Smooth muscle cell (in vitro differentiated cells): ENCODE results near the gene PRG3. TPM values are rescaled to one million over a fixed set of nuclear protein-coding genes. Genes with fewer than 3 reads are reported as not detected.

Experiments used
- DNase-seq: peaks from one replicate; lab custom pipeline; 2025; ENCODE audit not compliant: unreplicated experiment; lab: John Stamatoyannopoulos, UW
- H2AFZ ChIP-seq: fragments of 200-600 bp; sonication (generic); 2 replicates; pipeline ENCODE4 v1.6.0; 2016; ENCODE audit warnings: antibody characterized with exemption, low read depth, mild to moderate bottlenecking
- H3F3A ChIP-seq: fragments of 200-600 bp; sonication (generic); 2 replicates; pipeline ENCODE4 v1.6.0; 2017; ENCODE audit warnings: antibody characterized with exemption, low read depth
- H3K27ac ChIP-seq: fragments of 200-600 bp; sonication (generic); 2 replicates; pipeline ENCODE4 v1.5.1; 2016; ENCODE audit warnings: low read depth, mild to moderate bottlenecking
- H3K27me3 ChIP-seq: fragments of 200-600 bp; sonication (generic); 2 replicates; pipeline ENCODE4 v1.6.1; 2016; ENCODE audit warnings: low read depth, mild to moderate bottlenecking
- H3K36me3 ChIP-seq: fragments of 200-600 bp; sonication (generic); 2 replicates; pipeline ENCODE4 v1.5.1; 2016; ENCODE audit warnings: low read depth
- H3K4me1 ChIP-seq: fragments of 200-600 bp; sonication (generic); 2 replicates; pipeline ENCODE4 v1.5.1; 2016; ENCODE audit warnings: low read depth
- H3K4me2 ChIP-seq: fragments of 200-600 bp; sonication (generic); 2 replicates; pipeline ENCODE4 v1.6.0; 2016; ENCODE audit warnings: mild to moderate bottlenecking
- H3K4me3 ChIP-seq: fragments of 200-600 bp; sonication (generic); 2 replicates; pipeline ENCODE4 v1.5.1; 2016; ENCODE audit warnings: mild to moderate bottlenecking
- H3K79me2 ChIP-seq: fragments of 200-600 bp; sonication (generic); 2 replicates; pipeline ENCODE4 v1.6.0; 2016; ENCODE audit warnings: low read depth, mild to moderate bottlenecking
- H3K9ac ChIP-seq: fragments of 200-600 bp; sonication (generic); 2 replicates; pipeline ENCODE4 v1.6.0; 2016; ENCODE audit warnings: low read depth
- H3K9me3 ChIP-seq: fragments of 200-600 bp; sonication (generic); replicated peaks from 2 replicates; pipeline ENCODE4 v1.5.1; 2016; ENCODE audit warnings: low read depth
- H4K20me1 ChIP-seq: fragments of 200-600 bp; sonication (generic); 2 replicates; pipeline ENCODE4 v1.6.0; 2016; ENCODE audit warnings: low read depth
- WGBS: methylation state at CpG from one replicate; pipeline ENCODE4 v1.1.7; 2016; ENCODE audit warnings: low lambda C conversion rate; 5-methylcytosine and 5-hydroxymethylcytosine counted together
- polyA plus RNA-seq: library from polyadenylated mRNA; unstranded; fragments of >200 nt; fragmentation: Nextera tagmentation; extraction: Ambion mirVana; gene quantifications from 2 replicates; pipeline ENCODE4 v1.2.1, GENCODE V29; 2016
- total RNA-seq: library from RNA; depleted of rRNA; stranded (reverse); fragments of >200 nt; gene quantifications from 2 replicates; pipeline ENCODE4 v1.2.3, GENCODE V29; 2014
- TF ChIP-seq, protein P1 (sequence below): fragments of 200-600 bp; sonication (generic); IDR thresholded peaks from 2 replicates; pipeline ENCODE4 v1.5.1; 2017; ENCODE audit warnings: borderline replicate concordance, mild to moderate bottlenecking, antibody characterized with exemption; ENCODE audit not compliant: insufficient read depth, poor library complexity, severe bottlenecking

The PRG3 gene
- total and polyA plus RNA-seq, 2 experiments from 2014 or later = not detected

- H3K4me3 ChIP-seq = no peak overlapping the region
- no peaks in the 10 kb centered on the region for H3K27me3 ChIP-seq
- no peak overlapping the region for H3K27ac ChIP-seq
- no peaks in the 10 kb centered on the region for H3K36me3 ChIP-seq
- H3F3A ChIP-seq = no peaks in the 10 kb centered on the region
- WGBS = 92% methylated on average over 14 of the region's 14 CpGs
- no peak for DNase-seq
- TF ChIP-seq, protein P1, sequence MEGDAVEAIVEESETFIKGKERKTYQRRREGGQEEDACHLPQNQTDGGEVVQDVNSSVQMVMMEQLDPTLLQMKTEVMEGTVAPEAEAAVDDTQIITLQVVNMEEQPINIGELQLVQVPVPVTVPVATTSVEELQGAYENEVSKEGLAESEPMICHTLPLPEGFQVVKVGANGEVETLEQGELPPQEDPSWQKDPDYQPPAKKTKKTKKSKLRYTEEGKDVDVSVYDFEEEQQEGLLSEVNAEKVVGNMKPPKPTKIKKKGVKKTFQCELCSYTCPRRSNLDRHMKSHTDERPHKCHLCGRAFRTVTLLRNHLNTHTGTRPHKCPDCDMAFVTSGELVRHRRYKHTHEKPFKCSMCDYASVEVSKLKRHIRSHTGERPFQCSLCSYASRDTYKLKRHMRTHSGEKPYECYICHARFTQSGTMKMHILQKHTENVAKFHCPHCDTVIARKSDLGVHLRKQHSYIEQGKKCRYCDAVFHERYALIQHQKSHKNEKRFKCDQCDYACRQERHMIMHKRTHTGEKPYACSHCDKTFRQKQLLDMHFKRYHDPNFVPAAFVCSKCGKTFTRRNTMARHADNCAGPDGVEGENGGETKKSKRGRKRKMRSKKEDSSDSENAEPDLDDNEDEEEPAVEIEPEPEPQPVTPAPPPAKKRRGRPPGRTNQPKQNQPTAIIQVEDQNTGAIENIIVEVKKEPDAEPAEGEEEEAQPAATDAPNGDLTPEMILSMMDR = no peak
- no peak overlapping the region for H2AFZ ChIP-seq
- peaks cover 15% of the 10 kb centered on the region for H3K4me1 ChIP-seq
- no peak overlapping the region for H3K4me2 ChIP-seq
- no peaks in the 10 kb centered on the region for H3K9me3 ChIP-seq
- no peaks in the 10 kb centered on the region for H3K79me2 ChIP-seq
- no peak overlapping the region for H3K9ac ChIP-seq
- no peaks in the 10 kb centered on the region for H4K20me1 ChIP-seq
Measured at GRCh38 chr11:57348636-57349313, 32.2 kb downstream of the PRG3 start.

DNA sequence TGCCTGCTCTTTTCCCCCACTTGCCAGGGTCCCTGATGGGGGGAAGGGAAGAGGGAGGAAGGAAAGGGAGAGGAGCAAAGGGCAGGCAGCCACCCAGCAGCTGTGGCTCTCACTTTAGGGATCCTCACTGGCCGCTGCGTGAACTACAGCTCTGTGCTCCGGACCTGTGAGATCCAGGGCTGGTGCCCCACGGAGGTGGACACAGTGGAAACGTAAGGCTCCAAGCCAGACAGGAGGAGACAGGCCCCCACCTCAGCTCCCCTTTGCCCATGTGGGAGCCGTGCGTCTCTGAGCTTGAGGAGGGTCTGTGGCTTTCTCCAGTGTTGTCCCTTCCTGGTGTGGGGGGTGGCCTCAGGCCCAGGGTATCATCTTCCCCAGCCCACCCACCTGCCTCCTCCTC is 32.9 kb downstream of the PRG3 start:
- Histone ChIP-seq H3K4me2 (no peak overlapping the region), H3K27me3 (no peaks in the 10 kb centered on the region), H3K9ac (no peak overlapping the region), H3K27ac (no peak overlapping the region), H3K4me1 (peaks cover 13% of the 10 kb centered on the region), H4K20me1 (no peaks in the 10 kb centered on the region), H2AFZ (no peak overlapping the region), H3K4me3 (no peak overlapping the region), H3K36me3 (no peaks in the 10 kb centered on the region), H3F3A (no peaks in the 10 kb centered on the region), H3K79me2 (no peaks in the 10 kb centered on the region), H3K9me3 (no peaks in the 10 kb centered on the region)
- no peak for DNase-seq
- TF ChIP-seq, protein P1 = no peak
- 91% methylated on average over 7 of the region's 7 CpGs for WGBS

GRCh38 chr11:57347336-57347735 is 33.6 kb downstream of the PRG3 start:
- Histone ChIP-seq H3K36me3 (no peaks in the 10 kb centered on the region), H3K9ac (no peak overlapping the region), H4K20me1 (no peaks in the 10 kb centered on the region), H3K4me2 (no peak overlapping the region), H3K27ac (no peak overlapping the region), H3K79me2 (no peaks in the 10 kb centered on the region), H3K27me3 (no peaks in the 10 kb centered on the region), H2AFZ (no peak overlapping the region), H3K4me1 (peaks cover 10% of the 10 kb centered on the region), H3K4me3 (no peak overlapping the region), H3K9me3 (no peaks in the 10 kb centered on the region), H3F3A (no peaks in the 10 kb centered on the region)
- TF ChIP-seq, protein P1 = no peak
- DNase-seq = no peak
- 94% methylated on average over 9 of the region's 9 CpGs for WGBS
